Glutamatergic neuron (in vitro differentiated cells): ENCODE data around the gene AFF3. TPM values are rescaled to one million over a fixed set of nuclear protein-coding genes. Genes with fewer than 3 reads are reported as not detected.

Experiments used
- DNase-seq: peaks from one replicate; pipeline ENCODE4 v3.0.0; 2022
- H3K27ac Mint-ChIP-seq: one replicate; pipeline ENCODE4 v1.8.0; 2020; ENCODE audit warnings: mild to moderate bottlenecking, mixed read lengths, inconsistent platforms; ENCODE audit not compliant: unreplicated experiment
- H3K27me3 Mint-ChIP-seq: one replicate; pipeline ENCODE4 v1.8.0; 2020; ENCODE audit warnings: mild to moderate bottlenecking, moderate library complexity, mixed read lengths, inconsistent platforms; ENCODE audit not compliant: unreplicated experiment
- H3K36me3 Mint-ChIP-seq: one replicate; pipeline ENCODE4 v1.8.0; 2020; ENCODE audit warnings: mild to moderate bottlenecking, mixed read lengths, inconsistent platforms; ENCODE audit not compliant: unreplicated experiment
- H3K4me1 Mint-ChIP-seq: one replicate; pipeline ENCODE4 v1.8.0; 2020; ENCODE audit warnings: mild to moderate bottlenecking, low read depth, mixed read lengths, inconsistent platforms; ENCODE audit not compliant: unreplicated experiment
- H3K4me3 Mint-ChIP-seq: one replicate; pipeline ENCODE4 v1.8.0; 2020; ENCODE audit warnings: mild to moderate bottlenecking, mixed read lengths, inconsistent platforms; ENCODE audit not compliant: unreplicated experiment
- H3K9me3 Mint-ChIP-seq: one replicate; pipeline ENCODE4 v1.8.0; 2020; ENCODE audit warnings: mild to moderate bottlenecking, moderate library complexity, mixed read lengths, inconsistent platforms; ENCODE audit not compliant: unreplicated experiment
- CTCF ChIP-seq: fragments of 200-600 bp; sonication (generic); IDR thresholded peaks from one replicate; pipeline ENCODE4 v1.5.0; 2021; ENCODE audit not compliant: partially characterized antibody, unreplicated experiment
- total RNA-seq: library from RNA; stranded (reverse); fragmentation: NEBNext Ultra II Directional; extraction: Animal tissue kit (Norgen Biotek cat#: 25700); gene quantifications from one replicate; pipeline ENCODE4 v1.2.1, GENCODE V29; 2021; ENCODE audit not compliant: unreplicated experiment

Gene AFF3
- total RNA-seq, 1 donor from 2014 or later, result 125 TPM

DNA sequence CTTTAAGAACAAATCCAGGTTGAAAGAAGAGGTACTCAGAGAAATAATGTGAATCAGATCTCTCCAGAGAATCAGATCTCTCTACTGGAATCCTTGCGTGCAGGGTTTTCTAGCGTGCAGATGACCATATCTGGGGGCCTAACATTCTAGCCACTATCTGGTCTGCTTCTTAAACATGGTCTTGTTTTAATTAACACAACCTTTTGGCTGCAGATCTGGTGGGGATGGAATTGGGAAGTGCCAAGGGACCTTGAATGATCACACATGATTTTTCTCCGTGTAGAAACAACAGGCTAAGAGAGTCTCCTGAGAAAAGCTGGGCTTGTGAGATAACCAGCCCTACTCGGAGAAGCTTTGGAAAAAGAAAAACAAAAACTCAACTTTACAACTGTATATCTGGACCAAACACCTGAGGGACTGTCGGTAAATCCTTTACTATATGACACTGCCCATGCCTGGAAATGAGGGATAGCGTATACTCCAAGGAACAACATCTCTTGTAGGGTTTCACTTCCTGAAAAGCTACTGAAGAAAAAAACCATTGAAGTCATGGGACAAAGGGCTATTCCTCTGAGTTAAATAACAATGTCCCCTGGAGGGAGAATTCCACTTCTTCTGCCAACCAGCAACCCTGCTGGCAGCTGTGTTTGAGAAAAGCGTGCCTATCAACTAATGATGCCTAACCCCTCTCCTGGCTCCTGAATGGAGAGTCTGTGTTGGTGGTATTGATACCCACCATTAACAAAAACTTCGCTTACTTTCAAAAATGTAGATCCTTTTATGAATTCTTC lies 481.6 kb downstream of the AFF3 start:
- Mint-ChIP-seq H3K4me1 (peaks cover 11% of the 10 kb centered on the region), H3K4me3 (no peak overlapping the region), H3K9me3 (peaks cover 1% of the 10 kb centered on the region), H3K27ac (no peak overlapping the region), H3K36me3 (peaks cover 11% of the 10 kb centered on the region), H3K27me3 (no peaks in the 10 kb centered on the region)
- TF ChIP-seq CTCF, result no peak
- DNase-seq, result no peak

GRCh38 chr2:99659874-99660273 lies 482.5 kb downstream of the AFF3 start:
- no peak overlapping the region for H3K4me3 Mint-ChIP-seq
- H3K9me3 Mint-ChIP-seq, result peaks cover 4% of the 10 kb centered on the region
- no peak for TF ChIP-seq CTCF
- H3K4me1 Mint-ChIP-seq, result peaks cover 11% of the 10 kb centered on the region
- peaks cover 4% of the 10 kb centered on the region for H3K36me3 Mint-ChIP-seq
- no peaks in the 10 kb centered on the region for H3K27me3 Mint-ChIP-seq
- H3K27ac Mint-ChIP-seq, result no peak overlapping the region
- DNase-seq, result no peak

GRCh38 chr2:99657691-99658258 lies 484.6 kb downstream of the AFF3 start:
- peaks cover 5% of the 10 kb centered on the region for H3K9me3 Mint-ChIP-seq
- H3K27ac Mint-ChIP-seq, result no peak overlapping the region
- H3K27me3 Mint-ChIP-seq, result peaks cover 2% of the 10 kb centered on the region
- H3K36me3 Mint-ChIP-seq, result no peaks in the 10 kb centered on the region
- DNase-seq, result no peak
- H3K4me1 Mint-ChIP-seq, result peaks cover 7% of the 10 kb centered on the region
- H3K4me3 Mint-ChIP-seq, result no peak overlapping the region
- TF ChIP-seq CTCF, result no peak

DNA sequence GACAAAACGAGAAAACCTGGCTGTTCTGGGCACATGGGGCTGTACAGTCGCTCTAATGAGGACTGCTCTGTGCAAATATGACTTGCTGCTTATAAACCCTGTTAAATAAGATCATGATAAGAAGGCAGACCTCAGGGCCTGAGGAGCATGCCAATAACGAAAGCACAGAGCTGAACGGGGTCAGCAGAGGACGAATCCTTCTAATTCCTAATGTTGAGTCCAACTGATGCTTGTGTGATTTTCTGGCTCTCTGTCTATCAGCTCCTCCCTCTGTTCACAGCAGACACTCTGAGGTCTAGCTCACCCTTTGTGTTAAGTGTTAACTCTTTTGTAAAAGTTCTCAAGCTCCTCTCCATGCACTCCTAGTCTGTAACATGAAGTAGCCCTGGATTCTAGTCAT lies 485.4 kb downstream of the AFF3 start:
- Mint-ChIP-seq H3K27ac (no peak overlapping the region), H3K36me3 (no peaks in the 10 kb centered on the region), H3K4me3 (no peak overlapping the region), H3K9me3 (peaks cover 5% of the 10 kb centered on the region), H3K4me1 (peaks cover 5% of the 10 kb centered on the region), H3K27me3 (peaks cover 2% of the 10 kb centered on the region)
- DNase-seq, result no peak
- no peak for TF ChIP-seq CTCF

- peaks cover 4% of the 10 kb centered on the region for H3K36me3 Mint-ChIP-seq
- no peak overlapping the region for H3K4me3 Mint-ChIP-seq
- DNase-seq, result no peak
- peaks cover 5% of the 10 kb centered on the region for H3K9me3 Mint-ChIP-seq
- peaks cover 2% of the 10 kb centered on the region for H3K27me3 Mint-ChIP-seq
- H3K4me1 Mint-ChIP-seq, result no peaks in the 10 kb centered on the region
- no peak for TF ChIP-seq CTCF
- no peak overlapping the region for H3K27ac Mint-ChIP-seq
These were observed 489.0 kb downstream of the AFF3 start for GRCh38 chr2:99653433-99653832.
